Measurements from ENCODE around the gene GATAD2A.

GRCh38 chr19:19429361-19429760, 23.9 kb downstream of the GATAD2A start:
- no peak for TF ChIP-seq POLR2A (IDR thresholded peaks at IDR 0.05; ENCODE audit: low read length)
- no peak for TF ChIP-seq GATA1 (IDR thresholded peaks at IDR 0.05; ENCODE audit: low read depth, low read length)
